RPMI8226 (cell line): ENCODE measurements around the gene ELMO2.

Source experiments
- DNase-seq: peaks from one replicate; pipeline ENCODE4 v3.0.0-alpha.2; 2015

ELMO2 gene, protein sequence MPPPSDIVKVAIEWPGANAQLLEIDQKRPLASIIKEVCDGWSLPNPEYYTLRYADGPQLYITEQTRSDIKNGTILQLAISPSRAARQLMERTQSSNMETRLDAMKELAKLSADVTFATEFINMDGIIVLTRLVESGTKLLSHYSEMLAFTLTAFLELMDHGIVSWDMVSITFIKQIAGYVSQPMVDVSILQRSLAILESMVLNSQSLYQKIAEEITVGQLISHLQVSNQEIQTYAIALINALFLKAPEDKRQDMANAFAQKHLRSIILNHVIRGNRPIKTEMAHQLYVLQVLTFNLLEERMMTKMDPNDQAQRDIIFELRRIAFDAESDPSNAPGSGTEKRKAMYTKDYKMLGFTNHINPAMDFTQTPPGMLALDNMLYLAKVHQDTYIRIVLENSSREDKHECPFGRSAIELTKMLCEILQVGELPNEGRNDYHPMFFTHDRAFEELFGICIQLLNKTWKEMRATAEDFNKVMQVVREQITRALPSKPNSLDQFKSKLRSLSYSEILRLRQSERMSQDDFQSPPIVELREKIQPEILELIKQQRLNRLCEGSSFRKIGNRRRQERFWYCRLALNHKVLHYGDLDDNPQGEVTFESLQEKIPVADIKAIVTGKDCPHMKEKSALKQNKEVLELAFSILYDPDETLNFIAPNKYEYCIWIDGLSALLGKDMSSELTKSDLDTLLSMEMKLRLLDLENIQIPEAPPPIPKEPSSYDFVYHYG

DNA sequence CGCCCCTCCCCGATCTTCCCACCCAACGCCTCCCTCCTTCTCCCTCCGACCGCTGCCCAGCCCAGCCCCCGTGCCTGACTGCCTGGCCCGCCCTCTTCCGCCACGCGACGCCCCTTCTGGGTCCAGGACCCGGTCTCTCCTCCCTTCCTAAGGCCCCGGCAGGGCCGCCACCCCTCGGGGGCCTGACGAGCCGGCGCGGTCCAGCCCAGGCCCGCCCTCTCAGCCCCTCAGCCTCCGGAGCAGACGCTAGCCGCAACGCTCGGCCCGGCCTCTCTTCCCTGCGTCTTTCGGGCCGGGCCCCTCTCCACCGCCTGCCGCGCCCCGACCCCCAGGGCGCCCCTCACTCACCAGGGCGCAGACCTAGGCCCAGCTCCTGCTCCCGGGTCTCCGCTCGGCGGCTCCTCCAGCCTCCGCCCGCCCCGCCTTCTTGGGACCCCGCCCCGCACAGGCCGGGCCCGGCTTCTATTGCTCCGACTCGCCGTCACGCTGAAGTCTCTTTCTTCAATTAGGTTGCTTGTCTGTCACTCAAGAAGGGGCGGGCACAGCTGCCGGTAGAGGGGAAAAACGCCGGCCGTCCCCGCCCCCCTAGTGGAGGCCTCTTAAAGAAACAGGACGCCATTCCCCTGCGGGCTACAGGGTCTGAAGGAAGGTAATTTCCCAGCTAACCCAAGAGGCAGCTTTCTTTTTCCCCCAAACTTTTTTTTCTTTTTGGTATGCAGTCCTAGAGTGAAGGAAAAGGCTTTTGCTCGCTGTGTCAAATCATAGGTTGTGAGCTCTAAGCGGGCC, at the start of gene ELMO2:
TSS of gene ELMO2 (minus strand) at position 416 of the 786 bp plus-strand sequence. CDS start 12,133 bp downstream, outside the sequence.
- peak; percentile 96 for DNase-seq

DNA sequence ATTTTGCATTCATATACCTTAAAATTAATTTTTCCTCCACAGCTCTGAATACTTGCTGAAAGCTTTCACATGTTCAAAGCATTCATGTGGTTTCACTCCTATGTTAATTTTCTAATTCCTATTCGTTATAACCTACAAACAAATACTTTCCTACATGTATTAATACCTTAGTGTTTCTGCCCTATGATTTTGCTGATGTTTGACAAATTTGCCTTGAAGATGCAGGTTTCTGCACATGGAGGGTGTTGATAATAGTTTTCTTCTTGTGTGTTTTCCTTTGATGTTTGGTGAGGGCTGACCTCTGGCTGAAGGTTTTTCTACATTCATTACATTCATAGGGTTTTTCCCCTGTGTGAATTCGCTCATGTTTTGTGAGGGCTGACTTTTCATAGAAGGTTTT, 49.3 kb upstream of the ELMO2 start:
- DNase-seq: no peak

DNA sequence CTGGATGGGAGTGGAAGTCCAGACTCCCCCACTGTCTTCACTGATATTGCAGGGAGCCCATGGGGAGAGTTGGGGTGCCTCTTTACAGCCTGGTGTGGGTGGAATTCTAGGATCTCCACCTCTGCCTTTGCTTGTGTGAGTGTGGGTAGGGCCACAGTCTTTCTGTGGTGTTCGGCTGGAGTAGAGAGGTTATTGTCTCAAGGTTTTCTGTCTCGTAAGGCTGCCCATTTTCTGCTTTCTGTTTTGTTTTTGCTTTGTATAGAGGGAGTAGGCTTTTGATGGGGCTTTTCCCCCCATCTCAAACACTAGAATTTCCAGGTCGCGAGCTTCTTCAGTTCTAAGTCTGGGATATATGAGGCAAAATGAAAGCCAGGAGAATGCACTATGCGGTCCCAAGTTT, 40.4 kb upstream of the ELMO2 start:
- no peak for DNase-seq

DNA sequence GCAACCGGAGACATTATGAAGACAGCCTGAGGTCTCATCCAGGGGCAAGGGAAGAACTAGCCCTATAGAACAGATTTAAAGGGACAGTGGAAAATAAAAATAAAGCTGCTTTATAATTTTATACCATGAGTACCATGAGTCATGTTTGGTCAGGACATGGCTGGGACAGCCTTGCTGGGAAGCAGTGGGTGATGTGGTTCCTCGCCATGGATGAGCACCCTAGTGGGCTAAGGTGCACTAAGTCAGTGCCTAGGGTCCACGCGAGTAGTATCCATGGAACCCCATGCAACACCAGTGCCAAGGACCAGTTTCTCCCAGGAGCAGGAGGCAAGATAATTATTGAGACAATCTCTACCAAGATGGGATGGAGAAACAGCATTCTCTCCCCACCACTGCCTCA, 33.4 kb upstream of the ELMO2 start:
- DNase-seq: no peak

DNA sequence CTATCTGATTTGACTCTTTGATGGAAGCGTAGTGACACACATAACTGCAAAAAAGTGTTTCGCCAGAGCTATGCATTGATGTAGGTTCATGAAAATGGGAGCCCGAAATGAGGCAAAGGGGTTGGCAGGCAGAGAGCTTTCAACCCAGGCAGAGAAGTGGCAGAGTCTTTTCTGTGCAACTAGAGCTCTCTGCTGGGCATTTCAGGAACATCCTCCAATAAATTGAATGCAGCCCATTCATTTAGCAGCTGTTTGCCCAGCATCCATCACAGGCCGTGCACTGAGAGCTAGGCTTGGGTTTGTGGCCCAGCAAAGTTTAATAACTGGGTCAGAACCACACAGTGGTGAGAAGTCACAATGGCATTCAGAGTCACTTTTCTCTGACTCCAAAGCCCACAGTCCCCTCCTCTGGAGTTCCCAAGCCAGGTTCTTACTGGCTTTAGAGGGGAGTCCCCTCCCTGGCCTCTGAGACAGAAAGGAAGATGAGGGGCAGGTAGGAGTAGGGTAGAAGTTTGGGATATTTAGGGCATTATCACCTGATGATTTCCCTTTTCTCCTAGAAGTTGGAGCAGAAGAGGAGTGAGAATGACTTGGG, 31.8 kb upstream of the ELMO2 start:
- DNase-seq: peak; percentile 62

DNA sequence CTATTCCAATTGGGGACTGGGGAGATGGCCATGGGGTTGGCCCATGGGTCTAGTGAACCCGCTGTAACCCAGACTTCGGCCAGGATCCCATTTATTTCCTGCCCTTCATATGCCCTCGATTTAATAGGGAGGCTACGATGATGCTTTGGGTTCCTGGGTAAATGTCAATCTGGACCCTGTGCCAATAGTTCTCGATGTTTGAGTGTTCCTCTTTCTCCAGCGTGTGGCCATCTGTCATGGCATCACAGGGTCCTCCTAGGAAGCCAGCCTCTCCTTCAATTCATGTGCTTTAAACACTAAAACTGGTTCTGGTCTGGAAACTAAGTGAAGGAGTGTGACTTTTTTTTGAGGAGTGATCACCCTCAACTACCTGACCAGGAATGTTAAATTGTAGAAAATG, 28.7 kb upstream of the ELMO2 start:
- DNase-seq: no peak

DNA sequence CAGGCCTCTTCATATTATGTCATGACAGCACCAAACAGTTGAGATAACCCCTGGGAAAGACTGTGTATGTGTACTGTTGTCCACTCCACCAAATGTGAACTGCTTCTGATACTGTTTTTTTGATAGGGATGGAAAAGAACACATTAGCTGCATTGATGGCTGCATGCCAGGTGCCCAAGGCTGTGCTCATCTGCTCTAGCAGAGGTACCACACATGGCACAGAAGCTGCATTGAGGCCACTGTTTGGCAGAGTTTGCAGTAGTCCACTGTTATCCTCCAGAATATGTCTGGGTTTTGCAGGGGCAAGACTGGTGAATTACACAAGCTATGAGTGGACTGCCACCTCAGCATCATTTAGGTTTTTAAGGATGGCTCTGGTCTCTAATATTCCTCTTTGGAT, 28.2 kb upstream of the ELMO2 start:
- DNase-seq: peak; percentile 11

DNA sequence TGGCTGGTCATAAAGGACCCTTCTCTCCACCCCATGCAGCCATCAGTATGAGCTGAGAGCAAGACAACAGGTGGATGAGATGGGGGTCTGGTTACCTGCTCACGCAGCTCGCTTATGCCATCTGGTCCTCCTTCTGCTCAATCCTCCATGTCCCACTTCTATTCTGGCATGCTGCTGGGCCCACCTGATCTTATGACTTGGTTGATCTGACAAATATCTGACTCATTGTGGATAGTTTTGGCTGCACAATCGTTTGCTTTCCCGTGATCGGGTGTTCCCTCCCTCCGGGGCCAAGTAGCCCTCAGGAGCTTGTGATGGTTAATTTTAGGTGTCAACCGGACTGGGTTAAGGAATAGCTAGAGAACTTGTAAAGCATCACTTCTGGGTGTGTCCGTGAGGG, 26.6 kb upstream of the ELMO2 start:
- no peak for DNase-seq

DNA sequence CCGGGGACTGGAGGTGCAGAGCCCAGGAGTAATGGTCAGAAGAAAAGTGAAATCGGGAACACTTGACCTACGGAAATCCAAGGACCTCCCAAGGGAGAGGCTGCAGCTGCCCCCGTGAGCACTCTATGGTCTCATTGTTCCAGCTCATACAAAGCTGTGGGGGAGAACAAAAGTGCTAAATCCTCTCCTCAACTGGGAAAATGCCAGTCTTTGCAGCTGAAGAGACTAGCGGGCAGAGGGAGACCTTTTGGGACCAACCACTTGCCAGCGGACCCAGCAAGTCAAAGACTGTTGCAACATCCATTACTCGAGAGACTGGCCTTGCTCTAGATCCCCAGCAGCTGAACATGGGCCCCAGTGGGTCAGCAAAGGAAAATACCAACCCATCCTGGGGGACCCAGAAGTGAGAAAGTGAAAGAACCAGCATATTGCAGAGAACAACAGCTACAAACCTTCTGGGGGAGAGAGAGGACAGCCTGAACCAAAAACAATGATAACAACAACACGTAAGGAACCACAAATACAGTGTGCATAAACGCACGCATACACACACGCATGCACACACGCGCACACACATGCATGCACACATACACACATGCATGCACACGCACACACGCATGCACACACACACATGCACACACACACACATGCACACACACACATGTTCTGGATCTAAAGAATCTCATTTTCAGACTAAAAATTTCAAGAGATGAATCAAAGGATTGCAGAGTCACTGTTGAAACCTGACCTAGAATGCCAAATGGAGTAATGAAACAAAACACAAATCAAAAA, 24.7 kb upstream of the ELMO2 start:
- DNase-seq: no peak

DNA sequence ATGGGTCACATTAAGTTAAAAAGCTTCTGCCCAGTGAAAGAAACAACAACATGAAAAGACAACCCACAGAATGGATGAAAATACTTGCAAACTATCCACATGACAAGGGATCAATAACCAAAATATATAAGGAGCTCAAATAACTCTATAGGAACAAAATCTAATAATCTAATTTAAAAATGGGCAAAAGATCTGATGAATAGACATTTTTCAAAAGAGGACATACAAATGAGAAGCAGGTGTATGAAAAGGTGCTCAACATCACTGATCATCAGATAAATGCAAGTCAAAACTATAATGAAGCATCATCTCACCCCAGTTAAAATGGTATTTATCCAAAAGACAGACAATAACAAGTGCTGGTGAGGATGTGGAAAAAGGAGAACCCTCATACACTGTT, 21.0 kb upstream of the ELMO2 start:
- no peak for DNase-seq

DNA sequence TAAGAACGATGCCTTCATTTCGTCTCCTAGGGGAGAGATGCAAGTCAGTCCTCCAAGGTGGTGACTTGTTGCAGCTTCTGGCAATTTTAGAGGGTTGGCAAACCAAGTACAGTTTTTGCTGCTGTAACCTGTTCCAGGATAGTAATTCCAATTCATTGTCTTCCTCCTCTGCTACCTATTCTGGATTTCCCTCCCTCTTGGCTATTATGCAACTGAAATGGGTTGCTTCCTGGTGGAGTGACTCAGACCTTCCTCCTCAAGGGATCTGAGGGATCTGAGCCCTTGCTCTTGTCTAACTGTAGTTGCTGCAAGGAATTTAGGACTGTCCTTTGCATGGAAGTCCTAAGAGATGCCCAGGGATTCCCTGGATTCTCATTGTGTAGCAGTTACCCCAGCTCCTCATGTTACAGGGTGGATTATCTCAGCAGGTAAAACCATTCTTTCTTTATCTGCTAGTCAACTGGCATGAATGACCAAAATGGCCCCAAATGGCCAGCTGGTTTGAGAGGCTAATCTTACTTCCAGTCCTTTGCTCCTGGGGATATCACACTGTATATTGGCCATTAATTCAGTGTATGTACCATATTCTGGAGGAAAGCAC, 17.6 kb upstream of the ELMO2 start:
- DNase-seq: no peak

DNA sequence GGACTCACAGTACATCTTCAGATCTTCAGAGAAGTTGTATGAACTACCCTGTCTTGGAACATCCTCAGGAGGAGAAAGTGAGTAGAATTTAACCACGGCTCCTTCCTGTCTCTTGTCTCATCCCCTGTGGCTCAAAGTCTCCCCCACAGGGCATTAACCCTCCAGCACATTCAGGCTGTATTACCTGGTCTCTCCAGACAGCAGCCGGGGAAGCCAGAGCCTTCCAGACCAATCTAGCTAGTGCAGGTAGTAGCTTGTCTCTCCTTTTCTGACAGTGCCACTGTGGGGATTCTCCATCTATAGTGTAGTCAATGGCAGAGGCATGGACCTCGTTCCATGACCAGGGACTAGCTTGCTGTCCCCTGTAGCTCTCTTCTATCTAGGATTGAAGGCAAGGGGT, 16.9 kb upstream of the ELMO2 start:
- DNase-seq: no peak

DNA sequence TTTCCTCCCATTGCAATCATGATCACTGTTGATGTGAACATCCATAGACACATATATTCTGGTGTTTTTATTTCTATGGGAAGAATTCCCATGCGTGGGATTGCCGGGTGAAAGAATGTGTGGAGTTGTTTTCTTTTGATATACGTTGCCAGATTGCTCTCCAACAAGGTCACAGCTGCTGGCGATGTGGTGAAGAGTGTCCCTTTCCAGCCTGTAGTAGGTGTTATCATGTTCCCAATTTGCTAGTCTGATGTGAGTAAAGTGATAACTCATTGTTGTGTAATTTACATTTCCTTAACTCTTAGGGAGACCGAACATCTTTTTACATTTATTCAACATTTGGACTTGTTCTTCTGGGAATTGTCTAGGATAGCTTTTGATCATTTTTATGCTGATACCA, 14.5 kb upstream of the ELMO2 start:
- DNase-seq: no peak

DNA sequence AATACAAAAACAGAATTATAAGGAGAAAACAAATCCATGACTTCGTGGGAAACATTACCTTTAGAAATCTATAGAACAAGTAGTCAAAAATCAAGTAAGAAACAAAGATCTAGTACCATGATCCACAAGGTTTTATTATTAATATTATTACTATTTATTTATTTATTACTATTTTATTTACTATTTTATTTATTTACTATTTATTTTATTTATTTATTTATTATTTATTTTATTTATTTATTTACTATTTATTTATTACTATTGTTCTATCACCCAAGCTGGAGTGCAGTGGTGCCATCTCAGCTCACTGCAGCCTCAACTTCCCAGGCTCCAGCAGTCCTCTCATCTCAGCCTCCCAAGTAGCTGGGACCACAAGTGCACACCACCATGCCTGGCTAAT, 13.5 kb upstream of the ELMO2 start:
- DNase-seq: no peak

DNA sequence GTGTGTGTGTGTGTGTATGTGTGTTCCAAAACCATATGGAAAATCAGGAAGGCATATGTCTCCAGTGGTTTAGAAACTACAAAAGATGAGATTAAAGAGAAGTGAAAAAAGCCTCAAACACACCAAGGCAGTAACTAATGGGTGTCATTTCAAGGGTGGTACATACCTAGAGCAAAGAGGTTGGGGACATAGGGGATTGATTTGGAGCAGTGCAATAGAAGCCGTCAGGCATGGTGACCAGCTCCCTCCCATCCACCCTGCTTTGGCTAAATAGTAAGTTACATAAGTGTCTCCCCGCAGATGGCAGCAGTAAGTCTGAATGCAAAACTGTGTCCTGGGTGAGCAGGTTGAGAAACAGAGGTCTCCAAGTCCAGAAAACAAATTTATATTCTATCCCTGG, 10.4 kb upstream of the ELMO2 start:
- DNase-seq: no peak

DNA sequence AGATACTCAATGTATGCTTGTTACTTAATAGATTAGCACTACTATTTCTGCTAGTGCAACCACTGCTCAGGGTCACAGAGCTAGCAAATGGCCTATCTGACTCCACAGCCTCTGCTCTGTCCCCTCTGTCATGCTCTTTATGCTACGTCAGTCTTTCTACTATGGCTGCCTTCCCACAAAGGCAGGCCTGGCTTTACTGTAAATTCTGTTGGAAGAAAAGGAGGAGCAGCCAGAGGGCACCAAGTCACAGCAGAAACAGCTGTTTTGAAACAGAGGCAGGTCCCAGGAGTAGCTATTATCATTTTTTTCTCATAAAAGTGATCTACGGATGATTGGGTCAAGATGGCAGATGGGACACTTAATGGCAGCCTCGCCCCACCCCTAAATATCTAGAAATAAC, 10.0 kb upstream of the ELMO2 start:
- no peak for DNase-seq

DNA sequence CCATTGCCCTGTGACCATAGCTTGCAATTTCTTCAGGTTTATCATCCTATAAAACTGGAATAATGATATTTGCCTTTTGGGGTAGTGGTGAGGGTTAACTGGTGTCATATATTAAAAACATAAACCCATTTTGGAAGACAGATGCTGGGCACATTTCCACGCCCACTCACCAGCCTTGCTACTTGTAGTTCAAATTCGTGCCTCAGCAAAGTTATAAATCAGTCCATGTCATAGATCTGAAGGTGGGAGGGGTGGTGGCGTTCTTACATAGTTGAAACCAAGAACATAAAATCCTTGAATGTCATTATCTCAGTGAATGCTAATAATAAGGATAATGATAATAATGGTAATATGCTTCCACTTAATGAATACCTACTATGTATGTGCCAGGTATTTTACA, 9.4 kb upstream of the ELMO2 start:
- no peak for DNase-seq

DNA sequence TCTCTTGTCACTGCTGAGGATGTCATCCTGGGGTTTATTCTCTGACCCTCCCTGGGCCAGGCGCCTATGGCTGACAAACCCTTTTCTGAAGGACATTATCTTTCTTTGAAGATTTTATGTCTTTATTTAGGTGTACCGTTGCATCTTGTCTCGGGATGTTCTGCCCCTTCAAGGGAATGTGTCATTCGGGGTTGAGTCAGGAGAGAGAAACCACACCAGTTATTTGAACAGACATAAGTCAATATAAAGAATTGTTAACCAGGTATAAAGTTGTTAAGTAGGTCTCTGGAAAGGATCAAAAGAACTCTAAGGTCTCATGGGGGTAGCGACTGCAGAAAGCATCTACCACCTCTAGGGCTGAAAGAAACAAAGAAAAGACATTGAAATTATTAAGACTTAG, 8.2 kb upstream of the ELMO2 start:
- DNase-seq: no peak

DNA sequence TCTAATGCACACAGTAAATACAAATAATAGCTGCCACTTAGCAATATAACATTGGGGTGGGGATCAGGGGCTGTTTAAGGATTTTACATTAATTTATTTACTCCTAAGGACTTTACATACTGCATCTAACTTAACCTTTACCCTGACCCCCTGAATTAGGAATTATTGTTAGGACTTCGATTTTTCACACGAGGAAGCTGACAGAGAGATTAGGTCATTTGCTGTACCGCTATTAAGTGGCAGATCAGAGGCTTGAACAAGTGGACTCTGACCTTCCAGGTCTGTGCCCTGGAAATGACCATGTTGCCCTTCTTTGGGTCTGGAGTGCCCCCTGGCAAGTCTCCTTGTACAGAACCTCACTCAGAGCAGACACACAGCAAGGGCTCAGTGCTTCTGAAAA, 5.2 kb upstream of the ELMO2 start:
- DNase-seq: no peak

DNA sequence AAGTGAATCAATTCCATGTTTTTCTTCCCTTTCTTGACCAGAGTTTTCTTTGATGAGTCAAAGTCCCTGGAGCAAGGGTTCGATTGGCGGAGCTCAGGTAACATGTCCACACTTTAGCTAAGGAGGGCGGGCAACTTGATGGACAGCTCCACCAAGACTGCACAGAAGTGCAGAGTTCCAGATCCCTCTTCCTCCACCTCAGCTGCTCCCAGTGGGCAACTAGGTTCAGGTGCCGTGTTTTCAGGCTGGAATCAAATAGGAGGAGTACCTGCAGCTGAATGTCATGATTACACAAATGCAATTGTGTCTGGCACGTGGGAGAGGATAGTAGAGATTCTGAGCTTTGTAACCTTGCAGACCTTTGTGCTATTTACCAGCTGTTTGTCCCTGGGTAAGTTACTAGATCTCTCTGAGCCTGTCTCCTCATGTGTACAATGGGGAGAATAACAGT, 1.9 kb upstream of the ELMO2 start:
- no peak for DNase-seq

DNA sequence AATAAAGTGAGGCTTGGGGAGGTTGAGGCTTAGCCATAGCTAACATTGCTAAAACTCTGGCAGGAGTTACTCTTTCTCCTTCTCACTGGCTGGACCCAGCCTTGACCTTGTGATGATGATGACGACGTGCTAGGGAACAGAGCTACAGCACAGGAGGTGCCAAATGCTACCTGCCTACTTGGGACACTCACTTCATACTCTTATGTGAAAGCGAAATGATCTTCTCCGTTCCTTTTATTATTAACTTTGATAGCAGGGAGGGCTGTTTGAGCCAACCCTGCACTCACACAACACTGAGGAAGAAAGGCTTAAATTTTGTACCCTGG, 1.2 kb upstream of the ELMO2 start:
- DNase-seq: peak; percentile 35
